ENCODE measurements around the gene FBLN2.

The FBLN2 gene

GRCh38 chr3:13651057-13651400, 102.1 kb downstream of the FBLN2 start:
- DNase-seq: no peak

GRCh38 chr3:13651775-13652428, 103.0 kb downstream of the FBLN2 start:
- no peak for DNase-seq

GRCh38 chr3:13652728-13653127, 103.8 kb downstream of the FBLN2 start:
- no peak for DNase-seq

- DNase-seq: peak in 1 of 5 experiments; percentile 19
Observed at GRCh38 chr3:13653631-13654279, 104.8 kb downstream of the FBLN2 start.

GRCh38 chr3:13654330-13655060, 105.6 kb downstream of the FBLN2 start:
- peak in 2 of 5 experiments; percentile 37 to 52 for DNase-seq

GRCh38 chr3:13655061-13655913, 106.4 kb downstream of the FBLN2 start:
- DNase-seq: no peak

GRCh38 chr3:13656584-13657301, 107.8 kb downstream of the FBLN2 start:
- DNase-seq: no peak

GRCh38 chr3:13657660-13658435, 108.9 kb downstream of the FBLN2 start:
- peak; percentile 22 to 49 (median 47) for DNase-seq

GRCh38 chr3:13658681-13659080, 109.8 kb downstream of the FBLN2 start:
- no peak for DNase-seq

- no peak for DNase-seq
Observed at GRCh38 chr3:13659221-13659969, 110.5 kb downstream of the FBLN2 start.

- DNase-seq: no peak
Observed at GRCh38 chr3:13660042-13660874, 111.3 kb downstream of the FBLN2 start.

GRCh38 chr3:13661121-13661520, 112.2 kb downstream of the FBLN2 start:
- no peak for DNase-seq

GRCh38 chr3:13662238-13662847, 113.4 kb downstream of the FBLN2 start:
- DNase-seq: no peak

GRCh38 chr3:13663781-13664535, 115.0 kb downstream of the FBLN2 start:
- no peak for DNase-seq

GRCh38 chr3:13665582-13666226, 116.8 kb downstream of the FBLN2 start:
- no peak for DNase-seq

GRCh38 chr3:13666227-13666619, 117.3 kb downstream of the FBLN2 start:
- no peak for DNase-seq

- no peak for DNase-seq
Observed at GRCh38 chr3:13666781-13667709, 118.1 kb downstream of the FBLN2 start.
